H1 (cell line): Measurements from ENCODE around the gene SLC7A6OS. TPM values are rescaled to one million over a fixed set of nuclear protein-coding genes. Genes with fewer than 3 reads are reported as not detected.

Experiments used
- CTCF ChIA-PET: fragments of 300-600 bp; sonication (Branson Sonifier 250); formaldehyde crosslinking; loops from one replicate; lab custom pipeline; 2021; ENCODE audit not compliant: partially characterized antibody; lab: Charles Lee
- POLR2A ChIA-PET: fragments of 300-600 bp; sonication (Branson Sonifier 250); formaldehyde crosslinking; loops from one replicate; lab custom pipeline; 2021; ENCODE audit warnings: inconsistent platforms; ENCODE audit not compliant: partially characterized antibody; lab: Charles Lee
- DNase-seq, 2 experiments: peaks; one replicate each; pipeline versions ENCODE4 v3.0.0 to v3.0.0-alpha.2; 2010 to 2022; ENCODE audit warnings: low spot score in 2 of 2, low read depth in 1 of 2, mixed read lengths in 1 of 2
- FAIRE-seq: peaks from 2 replicates; lab custom pipeline; 2011; peaks lifted over from hg19 to GRCh38; lab: Jason Lieb, UNC
- H2AFZ ChIP-seq: 2 replicates; pipeline ENCODE4 v1.8.1; 2012; ENCODE audit warnings: low read length, inconsistent platforms
- H2AK5ac ChIP-seq: 2 replicates; pipeline ENCODE4 v1.6.1; 2013; ENCODE audit warnings: low read depth, low read length
- H2BK120ac ChIP-seq: replicated peaks from 2 replicates; pipeline ENCODE3; 2013; ENCODE audit warnings: low read depth, low read length, inconsistent platforms
- H2BK12ac ChIP-seq: 2 replicates; pipeline ENCODE4 v1.6.1; 2013; ENCODE audit warnings: low read depth, low read length
- H2BK15ac ChIP-seq: 2 replicates; pipeline ENCODE4 v1.6.1; 2013; ENCODE audit warnings: low read length
- H2BK20ac ChIP-seq: 2 replicates; pipeline ENCODE4 v1.6.1; 2013; ENCODE audit warnings: low read length
- H2BK5ac ChIP-seq: 2 replicates; pipeline ENCODE4 v1.6.1; 2013; ENCODE audit warnings: low read depth, low read length
- H3K14ac ChIP-seq: 2 replicates; pipeline ENCODE4 v1.6.1; 2013; ENCODE audit warnings: inconsistent platforms; ENCODE audit not compliant: insufficient read length
- H3K18ac ChIP-seq: 2 replicates; pipeline ENCODE4 v1.6.1; 2013; ENCODE audit warnings: low read length; ENCODE audit errors: extremely low read depth
- H3K23ac ChIP-seq: 2 replicates; pipeline ENCODE4 v1.6.1; 2013; ENCODE audit warnings: inconsistent platforms; ENCODE audit not compliant: insufficient read length
- H3K23me2 ChIP-seq: 2 replicates; pipeline ENCODE4 v1.6.1; 2013; ENCODE audit warnings: low read depth, low read length
- H3K27ac ChIP-seq: 2 replicates; pipeline ENCODE4 v1.6.1; 2011; ENCODE audit warnings: low read depth, low read length, inconsistent platforms
- H3K27me3 ChIP-seq, 4 experiments: replicated peaks in 1 of 4; 1 replicate in 1 of 4; 2 replicates in 3 of 4; pipeline versions ENCODE4 v1.6.1 to v1.8.1; 2011 to 2013; ENCODE audit warnings: low read length in 3 of 4, mild to moderate bottlenecking in 3 of 4, inconsistent platforms in 2 of 4, mixed read lengths in 2 of 4, moderate library complexity in 1 of 4; ENCODE audit not compliant: control insufficient read depth in 3 of 4, insufficient read depth in 3 of 4; ENCODE audit errors: extremely low read depth in 1 of 4
- H3K36me3 ChIP-seq, 4 experiments: 2 replicates each; pipeline versions ENCODE4 v1.6.1 to v1.8.1; 2011 to 2013; ENCODE audit warnings: mild to moderate bottlenecking in 4 of 4, low read length in 3 of 4, moderate library complexity in 2 of 4, control low read depth in 1 of 4, inconsistent platforms in 1 of 4; ENCODE audit not compliant: insufficient read depth in 4 of 4, control insufficient read depth in 2 of 4
- H3K4ac ChIP-seq: replicated peaks from 2 replicates; pipeline ENCODE3; 2013; ENCODE audit warnings: low read length, low read depth, mixed read lengths, inconsistent platforms; ENCODE audit not compliant: insufficient read length
- H3K4me1 ChIP-seq, 4 experiments: replicated peaks in 1 of 4; 1 replicate in 1 of 4; 2 replicates in 3 of 4; pipeline versions ENCODE4 v1.6.1 to v1.8.1; 2011 to 2013; ENCODE audit warnings: low read length in 3 of 4, inconsistent platforms in 2 of 4, mixed read lengths in 1 of 4; ENCODE audit not compliant: insufficient read depth in 4 of 4, control insufficient read depth in 3 of 4
- H3K4me2 ChIP-seq, 2 experiments: 2 replicates each; pipeline versions ENCODE4 v1.6.1 to v1.8.1; 2011 to 2013; ENCODE audit warnings: low read depth in 2 of 2, low read length in 2 of 2, control low read depth in 1 of 2, inconsistent platforms in 1 of 2, mild to moderate bottlenecking in 1 of 2; ENCODE audit not compliant: insufficient read depth in 1 of 2
- H3K4me3 ChIP-seq, 4 experiments: fragments of 200-600, 300-600 bp in 1 of 4; sonication (generic), shearing (Covaris generic), sonication (Bioruptor Twin) in 1 of 4; 2 replicates each; pipeline versions ENCODE4 v1.5.1 to v1.8.1; 2011 to 2016; ENCODE audit warnings: low read length in 4 of 4, low read depth in 3 of 4, control low read depth in 2 of 4, inconsistent platforms in 2 of 4, mild to moderate bottlenecking in 2 of 4, mixed read lengths in 1 of 4, moderate library complexity in 1 of 4; ENCODE audit not compliant: insufficient read depth in 2 of 4; ENCODE audit errors: extremely low read depth in 1 of 4
- H3K56ac ChIP-seq: replicated peaks from 2 replicates; pipeline ENCODE3; 2013; ENCODE audit warnings: low read depth, mild to moderate bottlenecking, mixed read lengths, low read length, inconsistent platforms; ENCODE audit not compliant: insufficient read length
- H3K79me1 ChIP-seq: 2 replicates; pipeline ENCODE4 v1.6.1; 2013; ENCODE audit warnings: low read depth, low read length, control low read depth
- H3K79me2 ChIP-seq, 2 experiments: 2 replicates each; pipeline versions ENCODE4 v1.6.1 to v1.8.1; 2012 to 2013; ENCODE audit warnings: low read length in 2 of 2, mild to moderate bottlenecking in 2 of 2, inconsistent platforms in 1 of 2; ENCODE audit not compliant: insufficient read depth in 2 of 2, control insufficient read depth in 1 of 2
- H3K9ac ChIP-seq, 4 experiments: replicated peaks in 1 of 4; 1 replicate in 1 of 4; 2 replicates in 3 of 4; pipeline versions ENCODE4 v1.6.1 to v1.8.1; 2011 to 2013; ENCODE audit warnings: low read depth in 3 of 4, low read length in 3 of 4, control low read depth in 2 of 4, mild to moderate bottlenecking in 2 of 4, moderate library complexity in 2 of 4, inconsistent platforms in 1 of 4; ENCODE audit errors: extremely low read depth in 1 of 4
- H3K9me3 ChIP-seq, 2 experiments: 2 replicates each; pipeline versions ENCODE4 v1.6.1 to v1.8.1; 2012 to 2013; ENCODE audit warnings: mild to moderate bottlenecking in 2 of 2, moderate library complexity in 2 of 2, control low read depth in 1 of 2, inconsistent platforms in 1 of 2, low read depth in 1 of 2, low read length in 1 of 2, mixed read lengths in 1 of 2; ENCODE audit not compliant: insufficient read depth in 2 of 2
- H4K20me1 ChIP-seq, 2 experiments: replicated peaks in 1 of 2; 2 replicates each; pipeline versions ENCODE3 to v1.8.1; 2011 to 2013; ENCODE audit warnings: inconsistent platforms in 2 of 2, low read length in 2 of 2, mild to moderate bottlenecking in 1 of 2; ENCODE audit not compliant: insufficient read depth in 2 of 2, control insufficient read depth in 1 of 2
- H4K5ac ChIP-seq: 2 replicates; pipeline ENCODE4 v1.6.1; 2013; ENCODE audit warnings: low read length, low read depth, mixed read lengths, inconsistent platforms; ENCODE audit not compliant: insufficient read length
- H4K8ac ChIP-seq: 2 replicates; pipeline ENCODE4 v1.8.0; 2013; ENCODE audit warnings: mild to moderate bottlenecking, moderate library complexity, low read length, inconsistent platforms; ENCODE audit not compliant: insufficient read depth; ENCODE audit errors: extremely low read depth
- H4K91ac ChIP-seq: replicated peaks from 2 replicates; pipeline ENCODE3; 2013; ENCODE audit warnings: low read length, mixed read lengths, inconsistent platforms; ENCODE audit not compliant: insufficient read length
- ASH2L ChIP-seq: fragments of 200-600, 300-600 bp; sonication (generic); IDR thresholded peaks from one replicate; pipeline ENCODE4 v1.7.1; 2017; ENCODE audit warnings: low read length
- ATF2 ChIP-seq: IDR thresholded peaks from 2 replicates; pipeline ENCODE4 v1.6.1; 2012; ENCODE audit warnings: low read length, inconsistent platforms
- CHD1 ChIP-seq: IDR thresholded peaks from 2 replicates; pipeline ENCODE4 v1.6.1; 2012; ENCODE audit warnings: low read depth, low read length, improper control_type of control experiment
- FOSL1 ChIP-seq: IDR thresholded peaks from 2 replicates; pipeline ENCODE4 v1.6.1; 2011; ENCODE audit warnings: mild to moderate bottlenecking, low read depth, low read length, moderate library complexity; ENCODE audit not compliant: insufficient read depth
- GTF2F1 ChIP-seq: IDR thresholded peaks from 2 replicates; pipeline ENCODE4 v1.6.1; 2012; ENCODE audit warnings: low read depth, low read length, improper control_type of control experiment, borderline replicate concordance
- KDM1A ChIP-seq: fragments of 200-600, 300-600 bp; sonication (generic); IDR thresholded peaks from 2 replicates; pipeline ENCODE4 v1.7.1; 2016; ENCODE audit warnings: mild to moderate bottlenecking, low read length, borderline replicate concordance
- MAFK ChIP-seq: IDR thresholded peaks from 2 replicates; pipeline ENCODE4 v1.6.1; 2012; ENCODE audit warnings: low read depth, mild to moderate bottlenecking, improper control_type of control experiment, low read length
- POU5F1 ChIP-seq: IDR thresholded peaks from 2 replicates; pipeline ENCODE4 v1.6.1; 2011; ENCODE audit warnings: low read depth, mild to moderate bottlenecking, low read length, moderate library complexity
- SAP30 ChIP-seq: fragments of 300-600 bp; sonication (generic); IDR thresholded peaks from 2 replicates; pipeline ENCODE4 v1.7.1; 2012; ENCODE audit warnings: low read length, moderate library complexity, mild to moderate bottlenecking, inconsistent platforms; ENCODE audit not compliant: insufficient read depth, insufficient replicate concordance
- SP1 ChIP-seq: IDR thresholded peaks from 2 replicates; pipeline ENCODE4 v1.6.1; 2011; ENCODE audit warnings: low read depth, low read length
- SP4 ChIP-seq: IDR thresholded peaks from 2 replicates; pipeline ENCODE4 v1.6.1; 2012; ENCODE audit warnings: low read length, inconsistent platforms
- TAF1 ChIP-seq: IDR thresholded peaks from 2 replicates; pipeline ENCODE4 v1.6.1; 2011; ENCODE audit warnings: mild to moderate bottlenecking, low read depth, low read length
- TEAD4 ChIP-seq: IDR thresholded peaks from 2 replicates; pipeline ENCODE4 v1.6.1; 2012; ENCODE audit warnings: low read depth, low read length, inconsistent platforms, mixed read lengths
- YY1 ChIP-seq: IDR thresholded peaks from 2 replicates; pipeline ENCODE4 v1.6.1; 2011; ENCODE audit warnings: low read depth, mild to moderate bottlenecking, low read length
- WGBS, 2 experiments: shearing (Covaris generic) in 1 of 2; methylation state at CpG; one replicate each; pipeline versions ENCODE4 v1.1.6 to v1.1.7; 2013 to 2015; ENCODE audit warnings: low lambda C conversion rate in 2 of 2, mixed read lengths in 2 of 2, inconsistent platforms in 1 of 2, low coverage in 1 of 2, missing lambda C conversion rate in 1 of 2; ENCODE audit not compliant: insufficient replicate concordance in 2 of 2, insufficient coverage in 1 of 2, insufficient read length in 1 of 2; ENCODE audit errors: extremely low coverage in 1 of 2, missing lambda C conversion rate in 1 of 2; 5-methylcytosine and 5-hydroxymethylcytosine counted together
- polyA plus RNA-seq, 7 experiments: library from polyadenylated mRNA; depleted of rRNA in 3 of 7; stranded (reverse) in 5 of 7; unstranded in 2 of 7; fragments of >200 nt in 5 of 7; fragments of 200-250 nt in 2 of 7; gene quantifications; 1 replicate in 5 of 7; 2 replicates in 1 of 7; 4 replicates in 1 of 7; pipeline versions ENCODE4 v1.2.1 to v1.2.3, GENCODE V29; 2011 to 2013; ENCODE audit warnings: missing spikeins in 2 of 7, mixed read lengths in 2 of 7
- total RNA-seq: library from RNA; stranded (reverse); fragmentation: NEBNext Ultra II Directional; extraction: Animal tissue kit (Norgen Biotek cat#: 25700); gene quantifications from 2 replicates; pipeline ENCODE4 v1.2.1, GENCODE V29; 2021

Gene SLC7A6OS
- total and polyA plus RNA-seq, 2 of the 8 experiments (the other 6 are each of a cell fraction or from before 2014, with no cell fraction given), result 7.3 to 21.3 TPM

- no peak overlapping the region for H3K4me2 ChIP-seq
- FAIRE-seq (no peak), DNase-seq (no peak)
- 91% methylated on average over 4 of the region's 4 CpGs; no CpG with 5 or more reads in 1 of the 2 experiments for WGBS, 2 experiments
- no peak overlapping the region for H2BK15ac ChIP-seq
- no peak overlapping the region for H3K56ac ChIP-seq
- no peak overlapping the region for H3K9ac ChIP-seq
- H2AK5ac ChIP-seq, result no peak overlapping the region
- peaks cover 0 to 6% of the 10 kb centered on the region in 2 experiments for H4K20me1 ChIP-seq
- ChIA-PET CTCF (interaction anchor here (0.9 kb wide), 1 partner anchor 15 kb away, joined by 3 read pairs; no protein-coding TSS in a partner anchor), POLR2A (no interaction called here)
- H3K14ac ChIP-seq, result no peak overlapping the region
- no peak overlapping the region for H2BK12ac ChIP-seq
- H4K91ac ChIP-seq, result no peak overlapping the region
- H3K23ac ChIP-seq, result no peak overlapping the region
- H3K79me2 ChIP-seq, result peaks cover 4 to 27% of the 10 kb centered on the region in 2 experiments
- no peaks in the 10 kb centered on the region for H3K27me3 ChIP-seq
- H2AFZ ChIP-seq, result no peak overlapping the region
- peaks cover 5% of the 10 kb centered on the region; the same call in 1 of the 2 replicates for H3K79me1 ChIP-seq
- no peak overlapping the region for H3K27ac ChIP-seq
- peaks cover 3 to 6% (median 4%) of the 10 kb centered on the region in 4 experiments; a peak in 5 of 7 replicates for H3K4me1 ChIP-seq
- no peak overlapping the region for H3K4me3 ChIP-seq
- peaks cover 0 to 14% (median 5%) of the 10 kb centered on the region in 4 experiments; a peak in 3 of 8 replicates for H3K36me3 ChIP-seq
- no peak overlapping the region for H4K8ac ChIP-seq
- H4K5ac ChIP-seq, result no peak overlapping the region
- H2BK20ac ChIP-seq, result no peak overlapping the region
- H3K23me2 ChIP-seq, result peaks cover 9% of the 10 kb centered on the region; the same call in 1 of the 2 replicates
- no peaks in the 10 kb centered on the region for H3K9me3 ChIP-seq
- no peak overlapping the region for H3K4ac ChIP-seq
- H3K18ac ChIP-seq, result no peak overlapping the region
- no peak overlapping the region for H2BK5ac ChIP-seq
- H2BK120ac ChIP-seq, result no peak overlapping the region
- no peak for TF ChIP-seq YY1
- TF ChIP-seq CHD1, result no peak
- TF ChIP-seq FOSL1, result no peak
- no peak for TF ChIP-seq SP1
- TF ChIP-seq SAP30, result no peak
- TF ChIP-seq TEAD4, result no peak
- no peak for TF ChIP-seq GTF2F1
- TF ChIP-seq KDM1A, result no peak
- TF ChIP-seq ATF2, result no peak
- no peak for TF ChIP-seq SP4
- no peak for TF ChIP-seq MAFK
- no peak for TF ChIP-seq ASH2L
- TF ChIP-seq TAF1, result no peak
- no peak for TF ChIP-seq POU5F1
These were observed 2.4 kb upstream of the SLC7A6OS start for GRCh38 chr16:68313116-68313515.
